HEK293 (cell line): ENCODE results near the gene ODAD3.
A peak's percentile ranks its signal among the peaks of the same experiment; 100 is the strongest.

ENCODE experiments used
- CTCF ChIA-PET: fragments of 350-600 bp; formaldehyde crosslinking; extraction: SDS; loops from one replicate; lab custom pipeline; 2021; ENCODE audit warnings: antibody characterized with exemption; lab: Yijun Ruan, JAX
- POLR2A ChIA-PET: fragments of 300-600 bp; formaldehyde crosslinking; extraction: SDS; loops from one replicate; lab custom pipeline; 2020; ENCODE audit warnings: antibody characterized with exemption, inconsistent platforms; lab: Yijun Ruan, JAX
- H3K27ac ChIP-seq: fragments of 200-500 bp; sonication (Bioruptor generic); 2 replicates; pipeline ENCODE4 v1.5.1; 2014; ENCODE audit warnings: low read depth, low read length, control low read depth, inconsistent platforms; ENCODE audit errors: extremely low read depth
- H3K36me3 ChIP-seq, 2 experiments: fragments of 200-500 bp in 1 of 2; sonication (Bioruptor generic) in 1 of 2; 1 replicate in 1 of 2; 2 replicates in 1 of 2; pipeline ENCODE4 v1.5.1; 2014 to 2017; ENCODE audit warnings: inconsistent platforms in 2 of 2, low read length in 2 of 2; ENCODE audit not compliant: control insufficient read depth in 2 of 2, insufficient read depth in 1 of 2
- H3K4me1 ChIP-seq: fragments of 200-500 bp; sonication (Bioruptor generic); 2 replicates; pipeline ENCODE4 v1.5.1; 2014; ENCODE audit warnings: mild to moderate bottlenecking, low read length, inconsistent platforms; ENCODE audit not compliant: control insufficient read depth, insufficient read depth
- H3K4me3 ChIP-seq: 2 replicates; pipeline ENCODE4 v1.5.1; 2011; ENCODE audit warnings: low read depth, mild to moderate bottlenecking, control low read depth, low read length, moderate library complexity
- H3K9me3 ChIP-seq: fragments of 200-500 bp; sonication (Bioruptor generic); 2 replicates; pipeline ENCODE4 v1.5.1; 2014; ENCODE audit warnings: low read depth, low read length, inconsistent platforms; ENCODE audit not compliant: control insufficient read depth, insufficient read depth
- PATZ1 ChIP-seq: fragments of 450-650 bp; formaldehyde crosslinking; IDR thresholded peaks from 2 replicates; pipeline ENCODE4 v1.5.1; 2016; ENCODE audit warnings: missing biosample characterization, missing genetic modification characterization
- PRDM10 ChIP-seq: fragments of 450-650 bp; formaldehyde crosslinking; IDR thresholded peaks from 2 replicates; pipeline ENCODE4 v1.5.1; 2016; ENCODE audit warnings: missing biosample characterization, missing genetic modification characterization
- TRIM28 ChIP-seq: IDR thresholded peaks from 2 replicates; pipeline ENCODE4 v1.6.1; 2011; ENCODE audit warnings: low read length, control low read depth, borderline replicate concordance
- YY1 ChIP-seq: fragments of 450-650 bp; formaldehyde crosslinking; IDR thresholded peaks from 2 replicates; pipeline ENCODE4 v1.5.1; 2018; ENCODE audit warnings: missing biosample characterization, missing genetic modification characterization
- ZBTB1 ChIP-seq: fragments of 450-650 bp; formaldehyde crosslinking; IDR thresholded peaks from 2 replicates; pipeline ENCODE4 v1.5.1; 2016; ENCODE audit warnings: missing biosample characterization, missing genetic modification characterization
- ZBTB17 ChIP-seq: fragments of 450-650 bp; formaldehyde crosslinking; IDR thresholded peaks from 2 replicates; pipeline ENCODE4 v1.5.1; 2016; ENCODE audit warnings: missing biosample characterization, missing genetic modification characterization
- ZBTB44 ChIP-seq: fragments of 450-650 bp; IDR thresholded peaks from 2 replicates; pipeline ENCODE4 v1.5.1; 2018; ENCODE audit warnings: missing biosample characterization, mild to moderate bottlenecking, missing genetic modification characterization
- ZBTB6 ChIP-seq: fragments of 450-650 bp; formaldehyde crosslinking; IDR thresholded peaks from 2 replicates; pipeline ENCODE4 v1.5.1; 2017; ENCODE audit warnings: missing biosample characterization, missing genetic modification characterization
- ZEB2 ChIP-seq: fragments of 450-650 bp; formaldehyde crosslinking; IDR thresholded peaks from 2 replicates; pipeline ENCODE4 v1.5.1; 2016; ENCODE audit warnings: missing biosample characterization, missing genetic modification characterization
- ZFP41 ChIP-seq: fragments of 450-650 bp; formaldehyde crosslinking; IDR thresholded peaks from 2 replicates; pipeline ENCODE4 v1.5.1; 2016; ENCODE audit warnings: missing biosample characterization, missing genetic modification characterization, borderline replicate concordance
- ZNF112 ChIP-seq: fragments of 450-650 bp; formaldehyde crosslinking; IDR thresholded peaks from 2 replicates; pipeline ENCODE4 v1.5.0; 2017; ENCODE audit warnings: missing biosample characterization, missing genetic modification characterization
- ZNF138 ChIP-seq: fragments of 450-650 bp; formaldehyde crosslinking; IDR thresholded peaks from 2 replicates; pipeline ENCODE4 v1.5.1; 2016; ENCODE audit warnings: missing biosample characterization, missing genetic modification characterization, borderline replicate concordance
- ZNF214 ChIP-seq: fragments of 450-650 bp; formaldehyde crosslinking; IDR thresholded peaks from 2 replicates; pipeline ENCODE4 v1.5.1; 2017; ENCODE audit warnings: missing biosample characterization, mild to moderate bottlenecking, missing genetic modification characterization, borderline replicate concordance
- ZNF280C ChIP-seq: fragments of 450-650 bp; formaldehyde crosslinking; IDR thresholded peaks from 2 replicates; pipeline ENCODE4 v1.5.1; 2016; ENCODE audit warnings: missing biosample characterization, missing genetic modification characterization
- ZNF292 ChIP-seq: fragments of 450-650 bp; formaldehyde crosslinking; IDR thresholded peaks from 2 replicates; pipeline ENCODE4 v1.5.1; 2016; ENCODE audit warnings: low read depth, missing biosample characterization, missing genetic modification characterization, borderline replicate concordance
- ZNF302 ChIP-seq: fragments of 450-650 bp; formaldehyde crosslinking; IDR thresholded peaks from 2 replicates; pipeline ENCODE4 v1.5.1; 2016; ENCODE audit warnings: missing biosample characterization, missing genetic modification characterization, low read depth
- ZNF362 ChIP-seq: fragments of 450-650 bp; formaldehyde crosslinking; IDR thresholded peaks from 2 replicates; pipeline ENCODE4 v1.5.1; 2016; ENCODE audit warnings: missing biosample characterization, missing genetic modification characterization
- ZNF639 ChIP-seq: fragments of 450-650 bp; formaldehyde crosslinking; IDR thresholded peaks from 2 replicates; pipeline ENCODE4 v1.5.1; 2016; ENCODE audit warnings: missing biosample characterization, missing genetic modification characterization
- ZNF654 ChIP-seq: fragments of 450-650 bp; formaldehyde crosslinking; IDR thresholded peaks from 2 replicates; pipeline ENCODE4 v1.5.1; 2016; ENCODE audit warnings: low read depth, missing biosample characterization, missing genetic modification characterization
- ZNF843 ChIP-seq: fragments of 450-650 bp; formaldehyde crosslinking; IDR thresholded peaks from 2 replicates; pipeline ENCODE4 v1.5.1; 2016; ENCODE audit warnings: missing biosample characterization, missing genetic modification characterization

The ODAD3 gene

GRCh38 chr19:11435057-11435832 is at the start of gene ODAD3, which contains the start of gene PRKCSH:
TSS of gene ODAD3 (minus strand) at chr19:11435121. CDS start at chr19:11435016, 105 bp downstream.
TSS of gene PRKCSH (plus strand) at chr19:11435635. CDS start at chr19:11436118, 483 bp downstream.
- 0 out of 2 replicates have a peak, but pooled peaks cover 4% of the 10 kb centered on the region for H3K4me1 ChIP-seq
- peak within 1 kb of the TSS; percentile 4; the same call in 1 of the 2 replicates for H3K27ac ChIP-seq
- ChIA-PET CTCF (interaction anchor here (0.6 to 4.3 kb wide), 20 partner anchors 8 to 343 kb away, joined by 3 to 66 read pairs (median 4); partner anchors contain the start of gene EPOR), POLR2A (interaction anchor here (0.6 to 2.3 kb wide), 10 partner anchors 10 to 141 kb away, joined by 3 to 27 read pairs (median 3); partner anchors contain the start of genes CCDC159, EPOR, SWSAP1 and TMEM205)
- peaks cover 22 to 31% of the 10 kb centered on the region in 2 experiments; a peak in 2 of 3 replicates for H3K36me3 ChIP-seq
- no peaks in the 10 kb centered on the region for H3K9me3 ChIP-seq
- peak within 1 kb of the TSS; percentile 91 for H3K4me3 ChIP-seq
- no peak for TF ChIP-seq TRIM28
- no peak for TF ChIP-seq ZNF214 (tag by site-specific recombination)
- no peak for TF ChIP-seq ZNF112 (tag by site-specific recombination)
- TF ChIP-seq ZEB2 (tag by site-specific recombination): peak; percentile 97
- TF ChIP-seq ZBTB6 (tag by site-specific recombination): no peak
- peak; percentile 85 for TF ChIP-seq ZNF639 (tag by site-specific recombination)
- peak; percentile 48 for TF ChIP-seq PRDM10 (tag by site-specific recombination)
- TF ChIP-seq ZNF302: no peak
- no peak for TF ChIP-seq ZBTB44 (tag by site-specific recombination)
- TF ChIP-seq PATZ1 (tag by site-specific recombination): peak; percentile 97
- no peak for TF ChIP-seq ZFP41
- no peak for TF ChIP-seq ZBTB1 (tag by site-specific recombination)
- peak; percentile 100 for TF ChIP-seq YY1 (tag by site-specific recombination)
- TF ChIP-seq ZNF280C (tag by site-specific recombination): no peak
- no peak for TF ChIP-seq ZNF292 (tag by site-specific recombination)
- no peak for TF ChIP-seq ZNF654 (tag by site-specific recombination)
- no peak for TF ChIP-seq ZNF362 (tag by site-specific recombination)
- TF ChIP-seq ZNF843 (tag by site-specific recombination): no peak; the same call in 1 of the 2 replicates
- peak; percentile 93 for TF ChIP-seq ZBTB17 (tag by site-specific recombination)
- TF ChIP-seq ZNF138: no peak
